ENCODE data around the gene STAT5A. TPM values are rescaled to one million over a fixed set of nuclear protein-coding genes. Genes with fewer than 3 reads are reported as not detected.
A peak's percentile ranks its signal among the peaks of the same experiment; 100 is the strongest.
"Not testable (repeated sequence)": the region's sequence is repeated elsewhere in the genome, so short reads cannot be mapped to it uniquely, and the experiment has no call there.

STAT5A gene
- total RNA-seq, 8 experiments from 2014 or later = 0.93 to 12.0 (median 3.0) TPM

- in situ Hi-C loops (cut with MboI; ENCODE audit: low pct_unique_long_range_greater_than_20kb in 2 of 9, low sequenced_read_pairs in 9 of 9, unreplicated experiment in 9 of 9) = no loop called here
- peak in 2 of 8 experiments; percentile 28 to 45 for ATAC-seq (replicated peaks in 6 of 8)
- peaks cover 0 to 13% of the 10 kb centered on the region in 2 donors for H3K4me1 ChIP-seq (replicated peaks in 1 of 2)
- H3K4me3 ChIP-seq = no peak overlapping the region
- H3K27ac ChIP-seq = no peak overlapping the region
- 56 to 96% (median 77%) methylated on average over 3 to 10 of the region's 12 CpGs; no CpG with 5 or more reads in 2 of the 10 experiments for WGBS, 10 experiments
Measured at GRCh38 chr17:42294469-42295398, 6.4 kb downstream of the STAT5A start.

- no peak for ATAC-seq (replicated peaks in 6 of 8)
- Histone ChIP-seq H3K4me1 (replicated peaks in 1 of 2) (peaks cover 0 to 9% of the 10 kb centered on the region in 2 donors), H3K4me3 (no peak overlapping the region), H3K27ac (no peak overlapping the region)
- WGBS, 10 experiments = 54 to 100% (median 83%) methylated on average over 2 to 3 of the region's 3 CpGs; no CpG with 5 or more reads in 3 of the 10 experiments
- in situ Hi-C loops (cut with MboI; ENCODE audit: low pct_unique_long_range_greater_than_20kb in 2 of 9, low sequenced_read_pairs in 9 of 9, unreplicated experiment in 9 of 9) = no loop called here
Measured at GRCh38 chr17:42296012-42296411, 7.7 kb downstream of the STAT5A start.

- H3K4me3 ChIP-seq; ATAC-seq (replicated peaks in 6 of 8); H3K27ac ChIP-seq; H3K4me1 ChIP-seq (replicated peaks in 1 of 2); in situ Hi-C loops (cut with MboI; ENCODE audit: low pct_unique_long_range_greater_than_20kb in 2 of 9, low sequenced_read_pairs in 9 of 9, unreplicated experiment in 9 of 9): not testable (repeated sequence)
- 60 to 100% methylated on average over 1 of the region's 10 CpGs; no CpG with 5 or more reads in 8 of the 10 experiments for WGBS, 10 experiments
Measured at GRCh38 chr17:42297775-42298174, 9.5 kb downstream of the STAT5A start.

GRCh38 chr17:42299361-42299760 is 11.1 kb downstream of the STAT5A start:
- H3K4me1 ChIP-seq (replicated peaks in 1 of 2); in situ Hi-C loops (cut with MboI; ENCODE audit: low pct_unique_long_range_greater_than_20kb in 2 of 9, low sequenced_read_pairs in 9 of 9, unreplicated experiment in 9 of 9); H3K4me3 ChIP-seq; H3K27ac ChIP-seq: not testable (repeated sequence)
- ATAC-seq (replicated peaks in 6 of 8) = peak in 4 of 8 experiments; percentile 4 to 8 (median 5)
- WGBS, 10 experiments = no CpG with 5 or more reads among the region's 10 CpGs

GRCh38 chr17:42299913-42300312 is 11.6 kb downstream of the STAT5A start:
- not testable (repeated sequence) for H3K27ac ChIP-seq; H3K4me3 ChIP-seq; H3K4me1 ChIP-seq (replicated peaks in 1 of 2)
- in situ Hi-C loops (cut with MboI; ENCODE audit: low pct_unique_long_range_greater_than_20kb in 2 of 9, low sequenced_read_pairs in 9 of 9, unreplicated experiment in 9 of 9) = loop anchor here in 1 of 9 experiments (25.0 kb wide), 1 partner anchor 112 kb away; the partner anchor contains the start of gene CAVIN1
- WGBS, 10 experiments = no CpG with 5 or more reads among the region's 17 CpGs
- ATAC-seq (replicated peaks in 6 of 8) = peak in 5 of 8 experiments; percentile 32 to 58 (median 52)

GRCh38 chr17:42301022-42301421 is 12.7 kb downstream of the STAT5A start:
- 80 to 91% methylated on average over 1 to 4 of the region's 9 CpGs; no CpG with 5 or more reads in 8 of the 10 experiments for WGBS, 10 experiments
- in situ Hi-C loops (cut with MboI; ENCODE audit: low pct_unique_long_range_greater_than_20kb in 2 of 9, low sequenced_read_pairs in 9 of 9, unreplicated experiment in 9 of 9) = loop anchor here in 1 of 9 experiments (25.0 kb wide), 1 partner anchor 111 kb away; the partner anchor contains the start of gene CAVIN1
- H3K4me3 ChIP-seq = no peak overlapping the region
- H3K4me1 ChIP-seq (replicated peaks in 1 of 2) = peaks cover 0 to 8% of the 10 kb centered on the region in 2 donors
- ATAC-seq (replicated peaks in 6 of 8) = no peak
- H3K27ac ChIP-seq = no peak overlapping the region

- Histone ChIP-seq H3K4me3 (no peak overlapping the region), H3K4me1 (replicated peaks in 1 of 2) (peaks cover 0 to 5% of the 10 kb centered on the region in 2 donors), H3K27ac (no peak overlapping the region)
- in situ Hi-C loops (cut with MboI; ENCODE audit: low pct_unique_long_range_greater_than_20kb in 2 of 9, low sequenced_read_pairs in 9 of 9, unreplicated experiment in 9 of 9) = loop anchor here in 1 of 9 experiments (25.0 kb wide), 1 partner anchor 109 kb away; the partner anchor contains the start of gene CAVIN1
- WGBS, 10 experiments = 67 to 100% (median 77%) methylated on average over 1 to 2 of the region's 3 CpGs; no CpG with 5 or more reads in 4 of the 10 experiments
- no peak for ATAC-seq (replicated peaks in 6 of 8)
Measured at GRCh38 chr17:42303694-42304093, 15.4 kb downstream of the STAT5A start.

GRCh38 chr17:42304187-42305030 is 16.1 kb downstream of the STAT5A start:
- H3K4me1 ChIP-seq (replicated peaks in 1 of 2) = peaks cover 0 to 5% of the 10 kb centered on the region in 2 donors
- in situ Hi-C loops (cut with MboI; ENCODE audit: low pct_unique_long_range_greater_than_20kb in 2 of 9, low sequenced_read_pairs in 9 of 9, unreplicated experiment in 9 of 9) = loop anchor here in 1 of 9 experiments (25.0 kb wide), 1 partner anchor 108 kb away; the partner anchor contains the start of gene CAVIN1
- 58 to 100% (median 88%) methylated on average over 1 to 9 of the region's 16 CpGs; no CpG with 5 or more reads in 5 of the 10 experiments for WGBS, 10 experiments

GRCh38 chr17:42305031-42305330 is 16.7 kb downstream of the STAT5A start:
- H3K27ac ChIP-seq; ATAC-seq (replicated peaks in 6 of 8); H3K4me1 ChIP-seq (replicated peaks in 1 of 2); H3K4me3 ChIP-seq: not testable (repeated sequence)
- in situ Hi-C loops (cut with MboI; ENCODE audit: low pct_unique_long_range_greater_than_20kb in 2 of 9, low sequenced_read_pairs in 9 of 9, unreplicated experiment in 9 of 9) = loop anchor here in 1 of 9 experiments (25.0 kb wide), 1 partner anchor 107 kb away; the partner anchor contains the start of gene CAVIN1
- WGBS, 10 experiments = 60 to 100% (median 94%) methylated on average over 1 to 6 of the region's 6 CpGs; no CpG with 5 or more reads in 5 of the 10 experiments

More at GRCh38 chr17:42304187-42305030, 16.1 kb downstream of the STAT5A start:
- H3K27ac ChIP-seq = no peak overlapping the region
- H3K4me3 ChIP-seq = no peak overlapping the region
- no peak for ATAC-seq (replicated peaks in 6 of 8)

- in situ Hi-C loops (cut with MboI; ENCODE audit: low pct_unique_long_range_greater_than_20kb in 2 of 9, low sequenced_read_pairs in 9 of 9, unreplicated experiment in 9 of 9) = loop anchor here in 1 of 9 experiments (25.0 kb wide), 1 partner anchor 107 kb away; the partner anchor contains the start of gene CAVIN1
- ATAC-seq (replicated peaks in 6 of 8) = no peak
Measured at GRCh38 chr17:42305543-42306384, 17.5 kb downstream of the STAT5A start.

GRCh38 chr17:42306385-42306667 is 18.0 kb downstream of the STAT5A start:
- H3K27ac ChIP-seq = no peak overlapping the region
- in situ Hi-C loops (cut with MboI; ENCODE audit: low pct_unique_long_range_greater_than_20kb in 2 of 9, low sequenced_read_pairs in 9 of 9, unreplicated experiment in 9 of 9) = loop anchor here in 1 of 9 experiments (25.0 kb wide), 1 partner anchor 106 kb away; the partner anchor contains the start of gene CAVIN1
- no peak for ATAC-seq (replicated peaks in 6 of 8)
- peaks cover 15 to 19% of the 10 kb centered on the region in 2 donors for H3K4me1 ChIP-seq (replicated peaks in 1 of 2)
- H3K4me3 ChIP-seq = no peak overlapping the region
- WGBS, 10 experiments = 93 to 100% methylated on average over 1 to 3 of the region's 5 CpGs; no CpG with 5 or more reads in 8 of the 10 experiments

More at GRCh38 chr17:42305543-42306384, 17.5 kb downstream of the STAT5A start:
- H3K27ac ChIP-seq = no peak overlapping the region
- H3K4me1 ChIP-seq (replicated peaks in 1 of 2) = peaks cover 9 to 14% of the 10 kb centered on the region in 2 donors
- no peak overlapping the region for H3K4me3 ChIP-seq
- 57 to 100% (median 85%) methylated on average over 2 to 5 of the region's 18 CpGs; no CpG with 5 or more reads in 3 of the 10 experiments for WGBS, 10 experiments

All from motor neuron (in vitro differentiated cells).